Heart right ventricle (tissue), 16 donors: ENCODE data around the gene ZRANB1. TPM values are rescaled to one million over a fixed set of nuclear protein-coding genes. Genes with fewer than 3 reads are reported as not detected.

Source experiments
- ATAC-seq, 8 donors: fragments of 200-7000 bp; cut with Tn5 transposase; one replicate each; pipeline ENCODE4 v1.9.1; 2020; ENCODE audit warnings: mild to moderate bottlenecking in 8 of 8, moderate library complexity in 8 of 8, moderate number of reproducible peaks in 1 of 8
- DNase-seq, 2 donors: peaks; one replicate each; pipeline ENCODE4 v3.0.0-alpha.2; 2020
- H3K27ac ChIP-seq, 10 donors: fragments of 200-600 bp; sonication (generic) in 2 of 10; one replicate each; pipeline versions ENCODE4 v1.5.0 to v1.8.0; 2020 to 2022; ENCODE audit warnings: mild to moderate bottlenecking in 3 of 10
- H3K27me3 ChIP-seq, 7 donors: fragments of 200-600 bp; one replicate each; pipeline ENCODE4 v1.8.0; 2021 to 2022; ENCODE audit warnings: mild to moderate bottlenecking in 2 of 7
- H3K36me3 ChIP-seq, 9 donors: fragments of 200-600 bp; sonication (generic) in 1 of 9; one replicate each; pipeline versions ENCODE4 v1.5.0 to v1.8.0; 2020 to 2022; ENCODE audit warnings: mild to moderate bottlenecking in 2 of 9
- H3K4me1 ChIP-seq, 9 donors: fragments of 200-600 bp; sonication (generic) in 1 of 9; one replicate each; pipeline versions ENCODE4 v1.5.0 to v1.8.0; 2020 to 2022; ENCODE audit warnings: mild to moderate bottlenecking in 4 of 9
- H3K4me3 ChIP-seq, 10 donors: fragments of 200-600 bp; sonication (generic) in 2 of 10; one replicate each; pipeline versions ENCODE4 v1.5.0 to v1.8.0; 2020 to 2022; ENCODE audit warnings: mild to moderate bottlenecking in 7 of 10, moderate library complexity in 2 of 10
- H3K9me3 ChIP-seq, 11 donors: fragments of 200-600 bp in 10 of 11; sonication (generic) in 2 of 11; one replicate each; pipeline versions ENCODE4 v1.5.0 to v1.8.0; 2013 to 2022; ENCODE audit warnings: mild to moderate bottlenecking in 2 of 11, control low read depth in 1 of 11, moderate library complexity in 1 of 11
- CTCF ChIP-seq, 9 donors: fragments of 200-600 bp; sonication (generic) in 2 of 9; IDR thresholded peaks; one replicate each; pipeline versions ENCODE4 v1.5.0 to v1.8.0; 2021 to 2022; ENCODE audit warnings: antibody characterized with exemption in 9 of 9, mild to moderate bottlenecking in 5 of 9, moderate library complexity in 1 of 9
- WGBS, 2 donors: extraction: QIAGEN DNeasy Blood & Tissue Kit; methylation state at CpG; one replicate each; pipeline ENCODE4 v1.1.7; 2013; ENCODE audit warnings: inconsistent platforms in 1 of 2; 5-methylcytosine and 5-hydroxymethylcytosine counted together
- intact Hi-C, 10 donors: fragments of 100-400 bp; cut with DNase I; formaldehyde crosslinking; loops; one replicate each; pipeline versions ENCODE4 v1.11.1 to v1.14.2; 2022
- polyA plus RNA-seq, 2 donors: library from polyadenylated mRNA; stranded (reverse); fragments of 200-250 nt; gene quantifications; one replicate each; pipeline ENCODE4 v1.2.3, GENCODE V29; 2013
- total RNA-seq, 10 donors: library from RNA; stranded (reverse); fragmentation: NEBNext Ultra II Directional in 3 of 10; extraction: Animal tissue kit (Norgen Biotek cat#: 25700) in 3 of 10; gene quantifications; one replicate each; pipeline versions ENCODE4 v1.2.1 to v1.2.4, GENCODE V29; 2021 to 2023
- donor health status: Arrhythmogenic right ventricular cardiomyopathy.
- donor health status: ischemic (EF 13 %, LVEDD 7.1; RV severe dilation, severe dysfunction).
- donor health status: healthy with polysubstance abuse.
- donor health status: DM: no; HTN: yes; CAD: no.
- donor health status: DM: no; HTN: no; CAD: no.
- donor health status: ischemic (EF 25% LVEDD 6.9; RV normal size, moderate dysfunction).
- donor health status: ischemic (EF 25% LVEDD 5.7; RV mildly dilated, moderate dysfunction).
- donor health status: healthy.
- donor health status: DM: yes; HTN: yes; CAD: no.
- donor health status: Ischemic cardiomyopathy.
- donor health status: ischemic (EF 35%, LVEDD 5.7; RV mildly dilated, moderate dysfunction).
- donor health status: nonischemic (EF 11% LVEDD 7.7; RV severe dilation, severe dysfunction).
- donor health status: DM: yes; HTN: yes; CAD: no.
- donor health status: PGD.
- donor health status: ischemic (EF 29% LVEDD 5.4; RV normal size, mild dysfunction).
- donor health status: nonischemic (EF 23%, LVEDD 6.1; RV moderate dilation, normal function).

The ZRANB1 gene
- total and polyA plus RNA-seq, 12 donors = 13.0 to 33.2 (median 27.5) TPM

- TF ChIP-seq CTCF (IDR thresholded peaks at IDR 0.05) = no peak
- peaks cover 8 to 75% (median 44%) of the 10 kb centered on the region in 9 donors for H3K4me1 ChIP-seq
- WGBS, 2 donors = 46 to 54% methylated on average over 17 of the region's 17 CpGs
- H3K27ac ChIP-seq = peak overlapping the region in 8 of 10 donors; percentile 26 to 76 (median 52)
- no peaks in the 10 kb centered on the region for H3K9me3 ChIP-seq
- DNase-seq (peak in 1 of 2 donors; percentile 48), ATAC-seq (peak; percentile 53 to 78 (median 69))
- no peak overlapping the region for H3K4me3 ChIP-seq
- H3K27me3 ChIP-seq = no peaks in the 10 kb centered on the region
- H3K36me3 ChIP-seq = peaks cover 0 to 38% (median 0%) of the 10 kb centered on the region in 9 donors
- intact Hi-C loops = no loop called here
These were observed 86.2 kb downstream of the ZRANB1 start for GRCh38 chr10:125027871-125028869.

- Histone ChIP-seq H3K36me3 (peaks cover 0 to 40% (median 0%) of the 10 kb centered on the region in 9 donors), H3K9me3 (no peaks in the 10 kb centered on the region), H3K27ac (no peak overlapping the region), H3K4me3 (no peak overlapping the region), H3K27me3 (no peaks in the 10 kb centered on the region), H3K4me1 (peaks cover 0 to 65% (median 30%) of the 10 kb centered on the region in 9 donors)
- 95 to 96% methylated on average over 7 of the region's 7 CpGs for WGBS, 2 donors
- DNase-seq = no peak
- intact Hi-C loops = no loop called here
- ATAC-seq = no peak
- TF ChIP-seq CTCF (IDR thresholded peaks at IDR 0.05) = no peak
These were observed 87.8 kb downstream of the ZRANB1 start for GRCh38 chr10:125029584-125030242.

- H3K4me1 ChIP-seq = peaks cover 7 to 65% (median 23%) of the 10 kb centered on the region in 9 donors
- H3K9me3 ChIP-seq = no peaks in the 10 kb centered on the region
- no peaks in the 10 kb centered on the region for H3K27me3 ChIP-seq
- H3K27ac ChIP-seq = no peak overlapping the region
- peaks cover 0 to 40% (median 0%) of the 10 kb centered on the region in 9 donors for H3K36me3 ChIP-seq
- WGBS, 2 donors = 73 to 82% methylated on average over 9 to 10 of the region's 10 CpGs
- no peak for TF ChIP-seq CTCF (IDR thresholded peaks at IDR 0.05)
- DNase-seq = no peak
- intact Hi-C loops = no loop called here
- H3K4me3 ChIP-seq = no peak overlapping the region
- no peak for ATAC-seq
These were observed 88.8 kb downstream of the ZRANB1 start for GRCh38 chr10:125030567-125031197.

GRCh38 chr10:125032474-125033020, 90.6 kb downstream of the ZRANB1 start:
- ATAC-seq (no peak), DNase-seq (no peak)
- no peaks in the 10 kb centered on the region for H3K9me3 ChIP-seq
- H3K4me1 ChIP-seq = peaks cover 19 to 71% (median 39%) of the 10 kb centered on the region in 9 donors
- no peak for TF ChIP-seq CTCF (IDR thresholded peaks at IDR 0.05)
- H3K36me3 ChIP-seq = peaks cover 0 to 31% (median 0%) of the 10 kb centered on the region in 9 donors
- intact Hi-C loops = no loop called here
- H3K4me3 ChIP-seq = no peak overlapping the region
- H3K27me3 ChIP-seq = no peaks in the 10 kb centered on the region
- no peak overlapping the region for H3K27ac ChIP-seq
- WGBS, 2 donors = 87 to 90% methylated on average over 15 of the region's 15 CpGs
